Cardiac muscle cell (in vitro differentiated cells and primary cell): ENCODE data around the gene CD248. TPM values are rescaled to one million over a fixed set of nuclear protein-coding genes. Genes with fewer than 3 reads are reported as not detected.
A peak's percentile ranks its signal among the peaks of the same experiment; 100 is the strongest.

Source experiments
- DNase-seq, 2 donors: peaks; one replicate each; pipeline versions ENCODE4 v3.0.0 to v3.0.0-alpha.2; 2010 to 2017; ENCODE audit warnings: low read depth in 1 of 2, low spot score in 1 of 2
- H3K27ac ChIP-seq: fragments of 200-600 bp; sonication (generic); 2 replicates; pipeline ENCODE4 v1.5.1; 2016
- H3K27me3 ChIP-seq: fragments of 200-600 bp; sonication (generic); 2 replicates; pipeline ENCODE4 v1.6.0; 2016; ENCODE audit warnings: control low read depth
- H3K36me3 ChIP-seq: fragments of 200-600 bp; sonication (generic); 2 replicates; pipeline ENCODE4 v1.5.1; 2016; ENCODE audit warnings: control low read depth
- H3K4me1 ChIP-seq: fragments of 200-600 bp; sonication (generic); 2 replicates; pipeline ENCODE4 v1.8.1; 2017; ENCODE audit warnings: low read depth, mild to moderate bottlenecking, mixed run types
- H3K4me3 ChIP-seq: fragments of 200-600 bp; sonication (generic); 2 replicates; pipeline ENCODE4 v1.5.1; 2016; ENCODE audit warnings: mild to moderate bottlenecking
- H3K9me3 ChIP-seq: fragments of 200-600 bp; sonication (generic); 2 replicates; pipeline ENCODE4 v1.5.1; 2017; ENCODE audit warnings: low read depth, mild to moderate bottlenecking, control low read depth
- polyA plus RNA-seq: library from polyadenylated mRNA; unstranded; fragments of >200 nt; fragmentation: Nextera tagmentation; extraction: Ambion mirVana; gene quantifications from 2 replicates; pipeline ENCODE4 v1.2.1, GENCODE V29; 2016
- total RNA-seq: library from RNA; depleted of rRNA; stranded (reverse); fragments of >200 nt; gene quantifications from 2 replicates; pipeline ENCODE4 v1.2.3, GENCODE V29; 2016
- TF ChIP-seq, protein P1 (sequence below): IDR thresholded peaks from 2 replicates; pipeline ENCODE4 v1.5.1; 2012; ENCODE audit warnings: low read depth, mild to moderate bottlenecking, low read length

Gene CD248
- total and polyA plus RNA-seq, 2 experiments from 2014 or later = 11.4 to 20.2 TPM

- Histone ChIP-seq H3K36me3 (no peaks in the 10 kb centered on the region), H3K27ac (no peak overlapping the region), H3K4me3 (no peak overlapping the region), H3K9me3 (no peaks in the 10 kb centered on the region), H3K4me1 (peaks cover 4% of the 10 kb centered on the region), H3K27me3 (peaks cover 10% of the 10 kb centered on the region)
- TF ChIP-seq, protein P1, sequence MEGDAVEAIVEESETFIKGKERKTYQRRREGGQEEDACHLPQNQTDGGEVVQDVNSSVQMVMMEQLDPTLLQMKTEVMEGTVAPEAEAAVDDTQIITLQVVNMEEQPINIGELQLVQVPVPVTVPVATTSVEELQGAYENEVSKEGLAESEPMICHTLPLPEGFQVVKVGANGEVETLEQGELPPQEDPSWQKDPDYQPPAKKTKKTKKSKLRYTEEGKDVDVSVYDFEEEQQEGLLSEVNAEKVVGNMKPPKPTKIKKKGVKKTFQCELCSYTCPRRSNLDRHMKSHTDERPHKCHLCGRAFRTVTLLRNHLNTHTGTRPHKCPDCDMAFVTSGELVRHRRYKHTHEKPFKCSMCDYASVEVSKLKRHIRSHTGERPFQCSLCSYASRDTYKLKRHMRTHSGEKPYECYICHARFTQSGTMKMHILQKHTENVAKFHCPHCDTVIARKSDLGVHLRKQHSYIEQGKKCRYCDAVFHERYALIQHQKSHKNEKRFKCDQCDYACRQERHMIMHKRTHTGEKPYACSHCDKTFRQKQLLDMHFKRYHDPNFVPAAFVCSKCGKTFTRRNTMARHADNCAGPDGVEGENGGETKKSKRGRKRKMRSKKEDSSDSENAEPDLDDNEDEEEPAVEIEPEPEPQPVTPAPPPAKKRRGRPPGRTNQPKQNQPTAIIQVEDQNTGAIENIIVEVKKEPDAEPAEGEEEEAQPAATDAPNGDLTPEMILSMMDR = no peak
- DNase-seq = no peak
These were observed 33.3 kb downstream of the CD248 start for GRCh38 chr11:66283461-66284105.

- Histone ChIP-seq H3K27ac (no peak overlapping the region), H3K4me1 (no peaks in the 10 kb centered on the region)
These were observed 34.1 kb downstream of the CD248 start for GRCh38 chr11:66282468-66283455.

GRCh38 chr11:66281776-66282467 lies 34.9 kb downstream of the CD248 start:
- no peaks in the 10 kb centered on the region for H3K4me1 ChIP-seq
- H3K27ac ChIP-seq = no peak overlapping the region
- H3K9me3 ChIP-seq = no peaks in the 10 kb centered on the region
- H3K36me3 ChIP-seq = no peaks in the 10 kb centered on the region
- no peak for DNase-seq
- peaks cover 13% of the 10 kb centered on the region for H3K27me3 ChIP-seq
- H3K4me3 ChIP-seq = no peak overlapping the region
- TF ChIP-seq, protein P1 = no peak

More at GRCh38 chr11:66282468-66283455, 34.1 kb downstream of the CD248 start:
- Histone ChIP-seq H3K4me3 (no peak overlapping the region), H3K9me3 (no peaks in the 10 kb centered on the region), H3K27me3 (peaks cover 13% of the 10 kb centered on the region), H3K36me3 (no peaks in the 10 kb centered on the region)
- DNase-seq = peak; percentile 97 to 99
- TF ChIP-seq, protein P1 = peak; percentile 88

GRCh38 chr11:66281001-66281400 lies 35.8 kb downstream of the CD248 start:
- Histone ChIP-seq H3K9me3 (no peaks in the 10 kb centered on the region), H3K36me3 (no peaks in the 10 kb centered on the region), H3K27ac (no peak overlapping the region), H3K4me1 (no peaks in the 10 kb centered on the region), H3K4me3 (no peak overlapping the region), H3K27me3 (peaks cover 13% of the 10 kb centered on the region)
- TF ChIP-seq, protein P1 = no peak
- DNase-seq = no peak

GRCh38 chr11:66280428-66280827 lies 36.4 kb downstream of the CD248 start:
- Histone ChIP-seq H3K36me3 (no peaks in the 10 kb centered on the region), H3K27me3 (peaks cover 13% of the 10 kb centered on the region), H3K4me3 (no peak overlapping the region), H3K27ac (no peak overlapping the region), H3K4me1 (no peaks in the 10 kb centered on the region), H3K9me3 (no peaks in the 10 kb centered on the region)
- DNase-seq = no peak
- TF ChIP-seq, protein P1 = no peak
